ENCODE data around the gene HIVEP1.

HIVEP1 gene

GRCh38 chr6:11971154-11971553 lies 41.0 kb upstream of the HIVEP1 start:
- no peaks in the 10 kb centered on the region for H3K9me3 ChIP-seq (ENCODE audit: control insufficient read depth, insufficient read depth, low read depth, low read length)
- TF ChIP-seq ZNF560 (tag by site-specific recombination; IDR thresholded peaks at IDR 0.05; ENCODE audit: borderline replicate concordance) (no peak), ZNF626 (tag by site-specific recombination; IDR thresholded peaks at IDR 0.05) (no peak), ZNF10 (tag by site-specific recombination; IDR thresholded peaks at IDR 0.05) (no peak), HIC1 (tag by site-specific recombination; IDR thresholded peaks at IDR 0.05) (no peak), ZNF133 (tag by site-specific recombination; IDR thresholded peaks at IDR 0.05) (no peak), HOXD13 (CRISPR knock-in tag; IDR thresholded peaks at IDR 0.05; ENCODE audit: borderline replicate concordance) (no peak), ZNF513 (tag by site-specific recombination; IDR thresholded peaks at IDR 0.05) (no peak), ZSCAN18 (tag by site-specific recombination; IDR thresholded peaks at IDR 0.05) (no peak), ZNF26 (tag by site-specific recombination; IDR thresholded peaks at IDR 0.05) (no peak), YY2 (tag by site-specific recombination; IDR thresholded peaks at IDR 0.05) (no peak), ZNF391 (tag by site-specific recombination; IDR thresholded peaks at IDR 0.05; ENCODE audit: borderline replicate concordance, low read depth) (no peak), ZSCAN30 (tag by site-specific recombination; IDR thresholded peaks at IDR 0.05) (no peak), ZNF354C (tag by site-specific recombination; IDR thresholded peaks at IDR 0.05; ENCODE audit: borderline replicate concordance, low read depth) (no peak), ZNF2 (tag by site-specific recombination; IDR thresholded peaks at IDR 0.05) (no peak), CTCF (tag by site-specific recombination; IDR thresholded peaks at IDR 0.05) (no peak)
- no peaks in the 10 kb centered on the region for H3K4me1 ChIP-seq (ENCODE audit: control insufficient read depth, insufficient read depth, low read length)
- no peak overlapping the region for H3K4me3 ChIP-seq (ENCODE audit: low read depth, low read length)
- ChIA-PET CTCF (no interaction called here), POLR2A (no interaction called here)
- H3K36me3 ChIP-seq (ENCODE audit: control insufficient read depth in 2 of 2, insufficient read depth in 1 of 2, low read length in 2 of 2): no peaks in the 10 kb centered on the region
- no peak overlapping the region for H3K27ac ChIP-seq (ENCODE audit: extremely low read depth, low read depth, low read length)

- H3K4me3 ChIP-seq (ENCODE audit: low read depth, low read length): no peak overlapping the region
- no peak overlapping the region for H3K27ac ChIP-seq (ENCODE audit: extremely low read depth, low read depth, low read length)
Measured at GRCh38 chr6:11972270-11972669, 39.8 kb upstream of the HIVEP1 start.

More at GRCh38 chr6:11972270-11972669, 39.8 kb upstream of the HIVEP1 start:
- POLR2A ChIA-PET: no interaction called here
- CTCF ChIA-PET: no interaction called here
- Histone ChIP-seq H3K36me3 (ENCODE audit: control insufficient read depth in 2 of 2, insufficient read depth in 1 of 2, low read length in 2 of 2) (no peaks in the 10 kb centered on the region), H3K4me1 (ENCODE audit: control insufficient read depth, insufficient read depth, low read length) (no peaks in the 10 kb centered on the region), H3K9me3 (ENCODE audit: control insufficient read depth, insufficient read depth, low read depth, low read length) (no peaks in the 10 kb centered on the region)
- TF ChIP-seq ZNF624 (tag by site-specific recombination; IDR thresholded peaks at IDR 0.05) (no peak), ZNF292 (tag by site-specific recombination; IDR thresholded peaks at IDR 0.05; ENCODE audit: borderline replicate concordance, low read depth) (no peak), YY2 (tag by site-specific recombination; IDR thresholded peaks at IDR 0.05) (no peak), ZNF768 (tag by site-specific recombination; IDR thresholded peaks at IDR 0.05) (no peak), KLF9 (tag by site-specific recombination; IDR thresholded peaks at IDR 0.05; ENCODE audit: low read depth) (no peak), BCL6B (tag by site-specific recombination; IDR thresholded peaks at IDR 0.05) (no peak), ZNF555 (tag by site-specific recombination; conservative IDR thresholded peaks at IDR 0.05) (no peak), ZNF133 (tag by site-specific recombination; IDR thresholded peaks at IDR 0.05) (no peak), HIC1 (tag by site-specific recombination; IDR thresholded peaks at IDR 0.05) (no peak), EGR2 (tag by site-specific recombination; IDR thresholded peaks at IDR 0.05; ENCODE audit: low read depth) (no peak)

Data from HEK293 (cell line).